Body of pancreas (tissue), 4 donors: ENCODE data around the gene RCOR1.

Experiments used
- CTCF ChIP-seq, 7 experiments: fragments of 450-650 bp in 4 of 7; fragments of 200-600 bp in 3 of 7; sonication (generic) in 3 of 7; IDR thresholded peaks; one replicate each; pipeline ENCODE4 v1.5.1; 2016 to 2019; ENCODE audit warnings: antibody characterized with exemption in 7 of 7
- POLR2A ChIP-seq, 3 donors: fragments of 450-650 bp; IDR thresholded peaks; one replicate each; pipeline ENCODE4 v1.6.1; 2016; ENCODE audit warnings: antibody characterized with exemption in 3 of 3, mild to moderate bottlenecking in 2 of 3

- TF ChIP-seq CTCF (IDR thresholded peaks at IDR 0.05) (no peak), POLR2A (IDR thresholded peaks at IDR 0.05) (no peak)
Observed at GRCh38 chr14:102581193-102581592, 11.3 kb upstream of the RCOR1 start.
